DND-41 (cell line): Measurements from ENCODE around the gene CSNK1E.

ENCODE experiments used
- CTCF ChIP-seq: IDR thresholded peaks from 2 replicates; pipeline ENCODE4 v1.5.1; 2012; ENCODE audit warnings: borderline replicate concordance, low read length, moderate library complexity, mild to moderate bottlenecking; ENCODE audit not compliant: poor library complexity, severe bottlenecking; ENCODE audit errors: extremely low read depth
- EZH2 ChIP-seq: IDR thresholded peaks from 3 replicates; pipeline ENCODE4 v1.6.1; 2012; ENCODE audit warnings: borderline replicate concordance, low read depth, mild to moderate bottlenecking, moderate library complexity, low read length, inconsistent platforms; ENCODE audit not compliant: severe bottlenecking

DNA sequence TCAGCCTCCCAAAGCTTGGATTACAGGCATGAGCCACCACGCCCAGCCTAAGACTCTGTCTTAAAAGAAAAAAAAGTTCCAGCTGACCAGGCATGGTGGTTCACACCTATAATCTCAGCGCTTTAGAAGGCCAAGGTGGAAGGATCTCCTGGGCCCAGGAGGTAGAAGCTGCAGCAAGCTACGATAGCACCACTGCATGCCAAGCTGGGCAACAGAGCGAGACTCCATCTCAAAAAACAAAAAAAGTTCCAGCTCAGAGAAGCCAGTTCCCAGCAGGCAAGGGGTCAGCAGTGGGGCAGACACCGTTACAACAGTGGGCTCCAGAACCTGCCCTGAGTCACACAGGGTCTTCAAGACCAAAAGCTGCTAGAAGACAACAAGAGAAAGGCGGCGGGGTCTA is 47.8 kb downstream of the CSNK1E start:
- TF ChIP-seq CTCF: no peak
- no peak for TF ChIP-seq EZH2
